HG02571 (cell line): ENCODE data around the gene CPLX3.
"Not testable (repeated sequence)": the region's sequence is repeated elsewhere in the genome, so short reads cannot be mapped to it uniquely, and the experiment has no call there.

Experiments
- ATAC-seq: cut with Tn5 transposase; IDR thresholded peaks from one replicate; pipeline ENCODE4 v1.9.1; 2021; ENCODE audit warnings: mild to moderate bottlenecking, moderate library complexity; ENCODE audit not compliant: unreplicated experiment

The CPLX3 gene, protein sequence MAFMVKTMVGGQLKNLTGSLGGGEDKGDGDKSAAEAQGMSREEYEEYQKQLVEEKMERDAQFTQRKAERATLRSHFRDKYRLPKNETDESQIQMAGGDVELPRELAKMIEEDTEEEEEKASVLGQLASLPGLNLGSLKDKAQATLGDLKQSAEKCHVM

DNA sequence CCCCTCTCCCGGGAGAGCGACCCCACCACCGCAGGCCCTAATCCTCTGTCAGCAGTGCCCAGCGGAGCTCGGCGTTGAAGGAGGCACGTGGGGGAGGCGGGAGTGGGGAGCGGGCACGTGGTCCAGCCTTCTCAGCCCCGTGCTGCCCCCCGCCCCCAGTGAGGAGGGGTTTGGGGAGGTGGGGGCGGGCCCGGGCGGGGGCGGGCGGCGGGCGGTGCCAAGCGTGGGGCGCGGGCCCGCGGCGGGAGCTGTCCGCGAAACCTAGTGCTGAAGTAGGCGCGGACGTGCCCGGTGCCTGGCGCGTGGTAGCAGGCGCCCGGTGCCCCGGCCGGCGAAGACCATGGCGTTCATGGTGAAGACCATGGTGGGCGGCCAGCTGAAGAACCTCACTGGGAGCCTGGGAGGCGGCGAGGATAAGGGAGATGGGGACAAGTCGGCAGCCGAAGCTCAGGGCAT, at the start of gene CPLX3:
Gene CPLX3, plus strand, starts transcription at position 264 of the 456 bp plus-strand sequence. Its CDS starts 77 bp downstream, at position 341.
- no peak for ATAC-seq

DNA sequence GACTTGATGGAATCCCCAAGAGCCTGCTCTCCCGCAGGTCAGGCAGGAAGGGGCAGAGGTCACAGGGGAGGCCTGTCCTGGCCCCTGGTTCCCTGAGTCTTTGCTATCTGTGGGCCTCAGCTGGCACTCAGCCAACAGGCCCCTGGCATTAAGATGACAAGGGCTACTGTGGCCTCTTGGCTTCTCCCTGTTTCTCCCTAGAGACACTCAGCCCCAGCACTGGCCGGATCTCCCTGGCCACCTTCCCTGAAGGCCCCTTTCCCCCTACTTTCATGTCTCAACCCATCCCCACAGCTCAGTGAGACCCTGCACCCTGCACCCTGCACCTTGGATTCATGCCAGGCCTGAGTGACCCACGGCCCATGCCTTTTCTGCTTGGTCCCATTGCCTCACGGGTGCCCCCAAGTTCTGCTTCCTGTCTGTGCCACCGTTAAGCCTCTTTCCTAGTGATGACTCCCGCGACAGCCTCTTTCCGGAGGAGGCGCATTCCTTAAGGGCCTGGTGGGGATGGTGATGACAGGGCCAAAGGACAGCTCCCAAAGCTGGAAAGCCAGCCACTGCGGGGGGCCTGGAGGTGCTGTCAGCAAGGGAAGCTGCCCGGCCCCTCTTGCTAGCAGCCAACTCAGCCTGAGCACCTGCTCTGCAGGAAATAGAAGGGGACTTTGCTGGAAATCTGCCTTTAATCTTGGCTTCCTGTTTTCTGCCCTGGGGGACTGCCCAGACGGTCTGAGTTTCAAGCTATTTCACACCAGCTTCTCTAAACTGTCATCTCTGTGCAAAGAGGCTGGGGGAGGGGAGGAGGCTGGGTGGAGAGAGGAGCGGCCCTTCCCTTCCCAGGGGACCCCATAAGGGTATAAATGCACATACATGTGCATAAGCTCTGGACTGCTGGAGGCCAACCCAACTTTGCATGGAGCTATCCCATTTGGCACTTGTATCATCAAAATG, 49.3 kb upstream of the CPLX3 start:
- ATAC-seq: no peak

DNA sequence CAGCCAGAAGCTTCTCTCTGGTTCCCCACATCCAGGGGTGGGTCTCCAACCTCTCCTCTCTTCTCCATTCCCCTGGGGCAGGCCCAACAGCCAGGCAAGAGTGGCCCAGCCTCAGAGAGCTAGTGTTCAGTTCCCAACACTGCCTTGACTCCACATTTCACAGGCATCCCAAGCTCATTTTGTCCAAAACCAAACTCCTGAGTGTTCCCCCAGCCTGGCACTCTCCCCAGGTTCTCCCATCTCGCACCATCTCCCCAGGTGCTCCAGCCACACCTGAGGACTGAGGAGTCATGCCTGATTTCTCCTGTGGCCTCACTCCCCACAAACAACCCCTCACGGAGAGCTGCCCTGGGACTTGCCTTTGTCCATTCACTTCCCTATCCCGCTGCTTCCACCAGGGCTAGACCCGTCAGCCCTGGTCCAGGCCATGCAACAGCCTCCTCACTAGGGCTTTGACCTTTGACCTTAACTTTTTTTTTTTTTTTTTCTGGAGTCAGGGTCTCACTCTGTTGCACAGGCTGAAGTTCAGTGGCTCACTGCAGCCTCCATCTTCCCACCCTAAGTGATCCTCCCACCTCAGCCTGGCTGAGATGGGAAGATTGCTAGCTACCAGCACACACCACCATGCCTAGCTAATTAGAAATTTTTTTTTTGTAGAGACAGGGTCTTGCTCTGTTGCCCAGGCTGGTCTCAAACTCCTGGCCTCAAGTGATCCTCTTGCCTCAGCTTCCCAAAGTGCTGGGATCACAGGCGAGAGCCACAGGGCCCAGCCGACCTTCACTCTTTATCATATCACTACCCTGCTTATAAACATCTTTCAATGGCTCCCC, 48.4 kb upstream of the CPLX3 start:
- ATAC-seq: no peak

DNA sequence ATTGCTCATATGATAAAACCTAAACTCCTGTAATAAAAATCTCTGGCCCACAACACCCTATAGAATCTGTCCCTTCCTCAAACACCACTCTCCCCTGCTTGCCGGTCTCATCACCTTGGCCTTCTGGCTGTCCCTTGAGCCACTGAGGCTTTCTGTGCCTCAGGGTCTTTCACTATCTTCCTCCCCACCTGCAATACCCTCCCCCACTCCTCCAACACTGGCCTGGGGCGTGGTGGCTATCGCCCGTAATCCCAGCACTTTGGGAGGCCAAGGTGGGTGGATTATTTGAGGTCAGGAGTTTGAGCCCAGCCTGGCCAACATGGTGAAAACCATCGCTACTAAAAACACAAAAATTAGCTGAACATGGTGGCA, 47.8 kb upstream of the CPLX3 start:
- ATAC-seq: no peak

DNA sequence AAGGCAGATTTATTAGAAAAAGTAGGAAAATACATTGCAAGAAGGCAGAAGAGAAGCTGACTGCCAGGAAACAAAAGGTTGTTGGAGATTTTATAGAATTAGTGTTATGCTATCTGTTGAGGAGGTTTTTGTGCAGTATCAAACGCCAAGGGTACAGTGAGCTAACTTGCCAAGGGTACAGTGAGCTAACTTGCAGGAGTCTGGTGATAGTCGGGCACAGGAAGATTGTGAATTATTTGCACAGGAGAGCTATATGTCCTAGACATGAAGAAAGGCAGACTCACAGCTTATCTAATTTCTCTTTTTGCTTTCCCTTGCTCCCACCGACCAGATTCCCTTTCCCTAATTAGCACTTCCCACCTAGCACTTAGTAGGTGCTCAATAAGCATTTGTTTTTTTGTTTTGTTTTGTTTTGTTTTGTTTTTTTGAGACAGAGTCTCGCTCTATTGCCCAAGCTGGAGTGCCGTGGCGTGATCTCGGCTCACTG, 47.2 kb upstream of the CPLX3 start:
- no peak for ATAC-seq

DNA sequence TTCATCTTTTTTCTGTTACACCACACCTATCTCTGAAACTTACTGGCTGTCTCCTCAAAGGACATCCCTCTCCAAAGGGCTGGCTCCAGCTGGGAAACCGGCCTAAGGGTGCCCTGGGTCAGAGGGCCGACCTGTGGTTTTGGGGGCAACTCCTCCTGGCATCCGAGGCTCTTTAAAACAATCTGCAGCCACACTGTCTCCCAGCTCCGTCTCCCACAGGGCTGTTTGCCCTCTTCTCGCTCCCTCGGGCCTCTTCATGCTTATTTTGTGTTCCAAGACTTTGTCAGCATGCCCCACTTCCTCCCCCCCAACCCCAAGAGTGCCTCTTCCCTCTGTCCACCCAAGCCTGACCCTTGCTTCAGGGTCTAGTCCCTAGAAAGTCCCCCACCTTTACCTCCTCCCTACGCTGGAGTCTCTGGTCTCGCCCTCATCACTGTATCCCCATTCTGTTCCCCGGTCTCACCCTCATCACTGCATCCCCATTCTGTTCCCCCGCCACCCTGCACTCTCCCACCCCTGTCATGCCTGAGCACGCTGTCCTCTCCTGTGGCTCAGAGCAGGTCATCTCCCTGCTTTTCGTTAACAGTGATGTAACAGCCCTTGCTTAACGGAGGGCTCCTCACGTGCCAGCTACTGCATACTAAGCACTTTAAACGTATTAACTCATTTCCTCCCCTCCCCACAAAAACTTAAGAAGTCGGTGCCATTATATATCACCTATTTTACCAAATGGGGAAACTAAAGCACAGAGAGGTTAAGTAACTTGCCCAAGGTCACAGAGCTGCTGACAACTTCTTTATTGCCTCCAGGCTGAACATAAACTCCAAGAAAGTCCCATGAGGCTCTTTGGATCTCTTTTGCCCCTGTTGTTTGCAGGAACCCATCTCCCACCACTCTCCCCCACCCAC, 45.6 kb upstream of the CPLX3 start:
- ATAC-seq: no peak

DNA sequence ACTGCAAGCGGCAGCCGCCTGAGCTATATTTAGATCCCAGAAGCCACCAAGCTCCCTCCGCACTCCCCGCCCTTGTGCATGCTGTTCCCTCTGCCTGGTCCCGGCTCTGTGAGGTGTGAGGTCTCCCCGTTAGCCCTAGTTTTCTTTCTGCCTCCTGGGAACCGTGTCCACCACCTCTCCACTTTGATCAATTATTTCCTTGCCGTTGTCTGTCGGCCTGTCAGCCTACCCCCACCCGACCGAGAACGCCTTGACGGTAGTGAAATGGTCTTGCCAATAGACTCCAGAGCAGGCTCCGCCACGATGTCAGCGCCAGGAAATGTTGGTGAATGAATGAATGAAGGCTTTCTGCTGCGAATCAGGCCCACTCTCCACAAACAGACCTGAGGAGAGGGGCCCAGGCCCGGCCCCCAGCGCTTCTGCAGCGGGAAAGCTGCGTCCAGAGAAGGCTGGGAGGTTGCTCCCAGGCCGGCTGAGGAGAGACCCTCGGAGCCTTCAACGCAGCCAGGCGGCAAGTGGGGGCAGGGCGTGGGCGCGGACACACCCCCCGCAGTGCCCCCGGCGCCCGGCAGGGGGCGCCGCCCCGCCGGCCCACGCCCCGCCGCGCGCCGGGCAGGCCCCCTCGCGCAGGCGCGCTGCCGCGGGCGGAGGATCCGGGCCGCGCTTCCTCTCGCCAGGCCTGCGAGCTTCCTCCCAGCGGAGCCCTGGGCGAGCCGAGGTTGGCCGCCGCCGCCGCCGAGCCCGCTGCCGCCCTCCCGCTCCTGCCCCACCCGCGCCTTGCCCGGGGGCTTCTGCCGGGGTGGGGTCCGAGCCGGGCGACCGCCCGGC, 44.8 kb upstream of the CPLX3 start, which contains the start of gene CSK:
Gene CSK, plus strand, starts transcription at position 650 of the 828 bp plus-strand sequence. CDS start 16,218 bp downstream, outside the sequence.
- peak; percentile 33 for ATAC-seq

DNA sequence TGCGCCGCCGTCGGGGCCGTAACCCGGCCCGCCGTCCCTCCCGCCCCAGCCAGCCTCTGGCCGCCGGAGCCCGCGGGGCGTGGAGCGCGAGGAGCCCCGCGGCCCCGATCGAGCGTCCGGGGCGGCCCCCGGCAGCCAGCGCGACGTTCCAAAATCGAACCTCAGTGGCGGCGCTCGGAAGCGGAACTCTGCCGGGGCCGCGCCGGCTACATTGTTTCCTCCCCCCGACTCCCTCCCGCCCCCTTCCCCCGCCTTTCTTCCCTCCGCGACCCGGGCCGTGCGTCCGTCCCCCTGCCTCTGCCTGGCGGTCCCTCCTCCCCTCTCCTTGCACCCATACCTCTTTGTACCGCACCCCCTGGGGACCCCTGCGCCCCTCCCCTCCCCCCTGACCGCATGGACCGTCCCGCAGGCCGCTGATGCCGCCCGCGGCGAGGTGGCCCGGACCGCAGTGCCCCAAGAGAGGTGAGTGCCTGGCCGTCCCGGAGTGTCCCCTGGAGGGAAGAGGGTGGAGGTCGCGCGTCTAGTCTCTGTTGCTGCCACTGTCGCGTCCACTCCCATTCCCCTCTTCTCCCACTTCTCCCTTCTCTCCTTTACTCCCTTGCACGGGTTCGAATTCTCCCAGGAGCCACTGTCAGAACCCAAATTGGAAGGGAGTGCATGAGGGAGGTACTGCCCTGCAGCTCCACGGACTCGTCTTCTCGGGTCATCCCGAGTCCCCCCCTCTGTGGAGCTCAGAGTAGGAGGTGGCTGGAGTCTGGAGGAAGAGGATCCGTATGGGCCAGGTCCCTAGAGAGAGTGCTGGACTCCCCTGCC, 44.0 kb upstream of the CPLX3 start:
- peak; percentile 4 for ATAC-seq

DNA sequence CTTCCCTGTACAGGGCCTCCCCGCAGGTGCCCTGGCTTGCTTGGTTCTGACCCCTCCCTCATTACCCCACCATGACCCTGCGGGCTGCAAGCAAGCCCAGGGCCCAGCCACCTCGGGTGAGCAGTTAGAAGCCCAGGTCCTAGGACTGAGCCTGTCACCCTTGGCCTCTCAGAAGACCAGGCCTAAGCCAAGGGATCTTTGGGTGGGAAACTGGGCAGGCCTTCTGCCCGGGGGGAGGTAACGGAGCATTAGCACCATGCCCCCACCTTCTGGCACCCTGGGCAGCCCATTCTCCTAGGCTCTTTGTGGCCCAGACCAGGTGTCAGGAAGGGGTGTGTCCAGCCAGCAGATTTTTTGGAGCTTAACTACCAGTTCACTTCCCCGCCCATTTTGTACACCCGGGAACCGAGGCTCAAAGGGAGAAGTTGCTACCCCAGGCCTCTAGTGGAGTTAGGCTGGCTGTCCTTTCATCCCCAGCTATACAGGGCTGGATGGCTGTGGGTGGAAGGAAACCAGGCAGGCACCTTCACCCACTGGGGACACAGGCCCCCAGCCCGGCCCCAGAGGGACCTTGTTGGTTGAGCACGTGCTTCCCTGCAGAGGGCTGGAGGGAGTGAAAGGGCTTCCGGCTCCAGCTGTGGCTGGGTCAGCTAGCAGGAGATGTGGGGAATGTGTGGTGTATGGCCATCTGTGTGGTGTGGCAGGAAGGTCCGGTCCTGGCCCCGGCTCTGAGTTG, 43.2 kb upstream of the CPLX3 start:
- no peak for ATAC-seq

DNA sequence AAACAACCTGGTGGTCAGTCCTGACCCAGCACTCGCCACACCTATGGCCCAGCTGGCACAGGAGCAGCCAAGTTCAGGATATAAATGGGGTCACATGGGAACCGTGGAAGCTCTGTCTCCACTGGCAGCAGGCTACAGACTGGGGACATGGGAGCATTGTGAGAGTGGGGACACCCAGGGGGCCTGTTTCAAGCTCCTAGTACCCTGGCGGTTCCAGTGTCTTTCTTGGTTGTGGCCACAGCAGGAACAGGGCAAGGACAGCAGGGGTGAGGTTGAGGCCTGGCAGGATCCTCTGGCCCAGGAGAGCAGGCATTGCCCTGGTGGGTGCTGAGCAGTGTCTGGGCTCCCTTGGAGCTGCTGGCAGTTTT, 42.6 kb upstream of the CPLX3 start:
- ATAC-seq: no peak

DNA sequence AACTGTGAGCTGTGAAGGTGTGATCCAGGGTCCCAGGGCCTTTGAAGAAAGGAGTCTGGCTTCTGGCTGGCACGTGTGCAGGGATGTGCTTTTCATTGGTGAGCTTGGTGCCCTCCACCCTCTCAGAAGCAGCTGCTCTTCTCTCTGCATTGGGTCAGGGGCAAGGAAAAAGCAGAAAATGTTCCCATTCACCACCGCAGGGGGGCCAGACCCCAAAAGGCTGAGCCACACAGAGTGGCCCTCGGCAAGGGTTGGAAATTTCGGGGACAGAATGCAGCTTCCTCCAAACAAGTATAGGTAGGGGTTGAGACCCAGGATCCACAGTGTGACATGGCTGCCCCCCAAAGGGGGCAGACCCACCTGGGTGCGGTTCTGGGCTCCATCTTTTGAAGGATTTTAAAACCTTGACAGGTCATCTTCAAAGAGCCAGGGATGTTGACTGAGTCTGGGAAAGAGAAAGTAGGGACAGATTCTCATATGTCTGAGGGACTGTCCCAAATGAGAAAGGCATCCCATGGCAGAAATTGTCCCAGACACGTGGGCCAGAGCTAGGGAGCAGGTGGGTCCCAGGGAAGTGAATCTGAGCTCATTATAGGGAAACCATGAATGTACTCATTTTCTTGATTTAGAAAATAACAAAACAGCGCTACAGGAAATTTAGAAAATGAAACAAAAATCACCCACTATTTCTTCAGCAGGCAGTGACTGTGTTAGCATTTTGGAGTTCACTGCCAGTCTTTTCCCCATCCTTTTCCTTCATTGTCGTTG, 41.8 kb upstream of the CPLX3 start:
- no peak for ATAC-seq

DNA sequence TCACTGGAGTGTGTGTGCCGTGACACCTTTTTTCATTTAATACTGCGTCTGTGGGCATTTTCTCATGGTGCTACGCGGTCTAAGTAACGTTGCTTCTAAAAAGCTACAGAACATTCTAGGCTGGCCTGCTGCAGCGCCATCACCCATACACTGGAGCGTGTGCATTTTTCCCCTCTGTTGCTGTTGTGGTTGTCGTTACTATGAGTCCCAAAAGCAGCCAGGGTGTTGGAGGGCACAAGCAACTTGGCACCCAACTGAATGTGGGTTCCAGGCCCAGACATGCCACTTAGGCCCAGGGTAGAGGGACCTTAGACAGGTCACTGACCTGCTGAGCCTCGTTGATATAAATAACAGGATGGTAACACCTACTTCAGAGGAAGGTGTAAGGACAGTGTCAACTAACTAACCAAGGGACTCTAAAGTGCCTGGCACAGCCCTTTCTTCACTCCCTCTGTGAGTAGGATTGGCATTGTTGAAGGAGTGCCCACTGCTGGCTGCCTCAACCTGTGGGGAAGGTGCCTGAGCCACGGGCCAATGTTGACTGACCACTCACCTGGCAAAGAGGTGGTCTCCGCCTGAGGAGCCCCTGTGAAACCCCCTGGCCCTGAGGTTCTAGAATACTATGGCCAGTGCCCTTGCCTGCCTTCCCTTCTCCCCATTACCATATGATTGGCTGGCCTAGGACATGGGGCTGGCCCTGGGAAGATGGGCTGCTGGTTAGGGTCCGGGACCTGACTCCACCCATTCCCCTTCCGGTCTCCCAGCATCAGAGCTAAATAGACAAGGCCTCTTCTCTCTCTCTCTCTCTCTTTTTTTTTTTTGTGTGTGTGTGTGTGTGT, 41.0 kb upstream of the CPLX3 start:
- no peak for ATAC-seq

DNA sequence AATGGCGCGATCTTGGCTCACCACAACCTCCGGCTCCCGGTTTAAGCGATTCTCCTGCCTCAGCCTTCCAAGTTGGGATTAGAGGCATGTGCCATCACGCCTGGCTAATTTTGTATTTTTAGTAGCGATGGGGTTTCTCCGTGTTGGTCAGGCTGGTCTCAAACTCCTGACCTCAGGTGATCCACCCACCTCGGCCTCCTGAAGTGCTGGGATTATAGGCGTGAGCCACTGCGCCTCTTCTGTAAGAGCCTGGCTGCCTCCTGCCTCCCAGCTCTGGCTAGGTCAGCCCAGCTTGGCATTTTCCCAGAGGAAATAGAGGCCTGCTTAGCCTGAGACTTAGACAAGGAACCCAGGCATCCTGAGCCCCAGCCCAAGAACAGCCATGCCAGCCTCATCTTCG, 40.3 kb upstream of the CPLX3 start:
- not testable (repeated sequence) for ATAC-seq

DNA sequence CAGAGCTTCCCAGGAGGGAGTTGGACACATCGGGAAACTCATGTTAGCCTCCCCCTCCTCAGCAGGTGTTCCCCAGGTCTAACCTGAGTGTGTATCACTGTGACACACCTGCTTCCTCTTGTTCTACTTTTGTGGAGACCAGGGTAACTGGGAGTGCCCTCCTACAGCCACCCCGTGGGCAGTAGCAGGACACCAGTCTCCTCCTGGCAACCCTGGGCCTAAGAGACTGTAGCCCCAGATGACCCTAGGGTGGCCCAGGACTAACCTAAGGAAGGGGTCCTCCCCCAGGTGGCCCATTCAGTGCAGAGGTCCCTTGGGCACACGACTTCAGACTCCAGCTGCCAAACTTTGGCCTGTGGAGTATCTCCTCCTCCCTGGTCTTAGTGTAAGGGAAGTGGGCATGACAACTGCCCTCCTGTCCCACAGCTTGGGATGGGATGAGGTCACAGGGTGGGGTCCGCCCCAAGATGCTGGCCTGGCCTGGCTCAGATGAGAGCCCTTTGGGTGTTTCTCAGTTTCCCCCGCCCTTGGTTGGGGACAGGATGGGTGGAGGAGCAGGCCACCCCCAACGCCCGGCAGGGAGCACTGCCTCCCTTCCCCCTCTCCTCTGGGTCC, 39.8 kb upstream of the CPLX3 start:
- no peak for ATAC-seq

DNA sequence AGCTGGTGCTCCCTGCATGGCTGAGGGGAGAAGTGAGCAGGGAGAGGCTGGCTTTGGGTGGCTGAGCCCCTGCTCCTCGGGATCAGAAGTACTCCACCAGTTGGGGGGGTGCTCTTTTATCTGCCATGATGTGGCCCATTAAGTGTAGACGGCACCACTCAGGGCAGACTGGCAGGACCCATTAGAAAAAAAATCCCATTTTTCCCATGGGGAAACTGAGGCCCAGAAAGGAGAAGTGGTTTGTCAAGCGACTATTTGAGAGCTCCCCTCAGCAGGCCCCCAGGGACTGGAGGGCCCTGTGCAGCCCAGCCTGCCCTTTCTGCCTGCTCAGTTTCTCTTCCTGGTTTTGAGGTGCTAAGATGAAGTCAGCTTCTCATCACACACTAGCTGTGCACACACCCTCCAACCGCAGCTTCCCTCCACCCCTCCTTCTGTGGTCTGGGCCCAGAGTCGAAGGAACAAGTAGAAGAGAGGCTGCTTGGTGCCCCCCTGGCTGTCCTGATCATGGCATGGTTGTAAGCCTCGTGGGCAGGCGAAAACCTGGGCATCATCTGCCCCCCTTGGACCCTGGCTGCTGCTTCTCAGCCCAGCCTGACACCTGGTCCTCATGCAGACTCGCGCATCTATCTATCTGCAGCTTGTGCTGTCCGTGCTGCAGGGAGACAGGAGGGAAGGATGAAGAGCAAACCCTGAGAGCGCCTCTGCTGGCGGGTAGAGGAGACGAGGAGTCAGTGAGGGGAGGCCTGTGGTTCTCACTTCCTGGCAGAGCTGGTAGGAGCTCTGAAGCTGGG, 39.0 kb upstream of the CPLX3 start:
- peak; percentile 48 for ATAC-seq
